Endometrial microvascular endothelial cells (primary cell): ENCODE measurements around the gene PITPNB. TPM values are rescaled to one million over a fixed set of nuclear protein-coding genes. Genes with fewer than 3 reads are reported as not detected.

ENCODE experiments used
- in situ Hi-C: cut with HindIII; loops from 2 replicates; pipeline ENCODE4 v1.10.0; 2017; ENCODE audit warnings: low sequenced_read_pairs, low pct_unique_long_range_greater_than_20kb; ENCODE audit errors: inconsistent ontology term
- total RNA-seq: library from RNA; depleted of rRNA; stranded (reverse); fragments of >200 nt; gene quantifications from one replicate; pipeline ENCODE4 v1.2.3, GENCODE V29; 2015; ENCODE audit errors: inconsistent ontology term

PITPNB gene
- total RNA-seq, 1 donor from 2014 or later: 51.8 TPM

- in situ Hi-C loops: no loop called here
Observed at GRCh38 chr22:27867953-27868731, 50.9 kb downstream of the PITPNB start.

GRCh38 chr22:27867085-27867952 lies 51.7 kb downstream of the PITPNB start:
- in situ Hi-C loops: no loop called here

GRCh38 chr22:27866135-27867084 lies 52.6 kb downstream of the PITPNB start:
- in situ Hi-C loops: no loop called here

- in situ Hi-C loops: no loop called here
Observed at GRCh38 chr22:27865496-27865895, 53.6 kb downstream of the PITPNB start.

GRCh38 chr22:27863556-27863955 lies 55.5 kb downstream of the PITPNB start:
- in situ Hi-C loops: no loop called here

GRCh38 chr22:27863001-27863400 lies 56.1 kb downstream of the PITPNB start:
- in situ Hi-C loops: no loop called here

- in situ Hi-C loops: no loop called here
Observed at GRCh38 chr22:27859336-27859735, 59.7 kb downstream of the PITPNB start.

GRCh38 chr22:27858626-27859025 lies 60.4 kb downstream of the PITPNB start:
- in situ Hi-C loops: no loop called here

GRCh38 chr22:27857443-27857842 lies 61.6 kb downstream of the PITPNB start:
- in situ Hi-C loops: no loop called here

GRCh38 chr22:27856386-27856785 lies 62.7 kb downstream of the PITPNB start:
- in situ Hi-C loops: no loop called here

- in situ Hi-C loops: no loop called here
Observed at GRCh38 chr22:27853424-27853823, 65.6 kb downstream of the PITPNB start.

GRCh38 chr22:27851974-27852746 lies 66.9 kb downstream of the PITPNB start:
- in situ Hi-C loops: no loop called here

- in situ Hi-C loops: no loop called here
Observed at GRCh38 chr22:27850000-27850521, 69.0 kb downstream of the PITPNB start.

GRCh38 chr22:27848005-27848404 lies 71.1 kb downstream of the PITPNB start:
- in situ Hi-C loops: no loop called here

GRCh38 chr22:27846910-27847309 lies 72.1 kb downstream of the PITPNB start:
- in situ Hi-C loops: no loop called here

GRCh38 chr22:27846248-27846757 lies 72.8 kb downstream of the PITPNB start:
- in situ Hi-C loops: no loop called here

- in situ Hi-C loops: no loop called here
Observed at GRCh38 chr22:27845644-27846043, 73.4 kb downstream of the PITPNB start.
